ENCODE results near the gene PHF19. TPM values are rescaled to one million over a fixed set of nuclear protein-coding genes. Genes with fewer than 3 reads are reported as not detected.

PHF19 gene
- total RNA-seq, 6 donors from 2014 or later: 8.0 to 42.4 (median 19.2) TPM

DNA sequence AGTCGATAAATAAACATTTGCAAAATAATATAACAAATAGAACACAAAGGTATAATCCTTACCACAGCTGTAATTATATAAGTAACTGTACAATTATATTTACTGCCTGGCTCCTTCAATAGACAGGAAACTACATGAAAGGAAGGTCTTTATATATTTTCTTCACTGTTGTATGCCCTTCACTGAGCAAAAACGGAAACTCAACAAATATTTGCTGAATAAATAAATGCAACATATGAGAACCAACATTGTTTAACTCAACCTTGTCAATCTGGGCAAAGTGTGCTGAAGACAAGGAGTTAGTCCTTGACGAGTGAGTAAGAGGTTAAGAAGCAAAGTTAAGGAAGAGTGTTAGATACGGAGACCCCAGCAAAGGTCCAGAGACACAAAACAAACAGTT is 56.9 kb downstream of the PHF19 start:
- no peak for ATAC-seq (ENCODE audit: low FRiP score in 2 of 2)
- no peak for TF ChIP-seq EP300 (IDR thresholded peaks at IDR 0.05)
- TF ChIP-seq POLR2AphosphoS5 (IDR thresholded peaks at IDR 0.05): no peak
- TF ChIP-seq CTCF (IDR thresholded peaks at IDR 0.05): no peak
- TF ChIP-seq POLR2A (IDR thresholded peaks at IDR 0.05): no peak
- WGBS, 2 donors: 82 to 83% methylated on average over 4 of the region's 4 CpGs
- Histone ChIP-seq H3K27ac (no peak overlapping the region), H3K4me1 (no peaks in the 10 kb centered on the region), H3K4me3 (no peak overlapping the region), H3K9me3 (no peaks in the 10 kb centered on the region), H3K36me3 (peaks cover 30 to 96% (median 56%) of the 10 kb centered on the region in 4 donors), H3K27me3 (no peaks in the 10 kb centered on the region)
- no peak for DNase-seq

DNA sequence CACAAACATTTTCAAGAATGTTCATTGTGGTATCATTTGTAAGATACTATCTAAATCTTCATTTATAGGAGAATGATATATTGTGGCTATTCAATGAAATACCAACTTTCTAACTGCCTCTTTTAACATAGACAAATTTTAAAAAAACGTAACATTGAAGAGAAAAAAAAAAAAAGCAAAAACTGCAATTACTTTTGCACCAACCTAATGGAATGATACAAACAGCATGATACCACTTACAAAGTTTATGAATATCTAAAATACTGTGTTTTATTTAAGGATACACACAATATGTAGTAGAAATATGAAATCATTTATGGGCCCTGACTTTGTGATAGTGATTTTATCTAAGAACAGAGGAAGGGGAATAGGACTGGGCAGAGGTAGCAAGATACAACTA is 58.4 kb downstream of the PHF19 start:
- no peak overlapping the region for H3K27ac ChIP-seq
- TF ChIP-seq EP300 (IDR thresholded peaks at IDR 0.05): no peak
- TF ChIP-seq POLR2AphosphoS5 (IDR thresholded peaks at IDR 0.05): no peak
- no peak for TF ChIP-seq POLR2A (IDR thresholded peaks at IDR 0.05)
- no peak for TF ChIP-seq CTCF (IDR thresholded peaks at IDR 0.05)
- H3K27me3 ChIP-seq: no peaks in the 10 kb centered on the region
- no peaks in the 10 kb centered on the region for H3K4me1 ChIP-seq
- DNase-seq (no peak), ATAC-seq (ENCODE audit: low FRiP score in 2 of 2) (no peak)
- 88 to 92% methylated on average over 1 of the region's 1 CpG for WGBS, 2 donors
- H3K4me3 ChIP-seq: no peak overlapping the region
- H3K36me3 ChIP-seq: peaks cover 27 to 87% (median 45%) of the 10 kb centered on the region in 4 donors
- H3K9me3 ChIP-seq: no peaks in the 10 kb centered on the region

DNA sequence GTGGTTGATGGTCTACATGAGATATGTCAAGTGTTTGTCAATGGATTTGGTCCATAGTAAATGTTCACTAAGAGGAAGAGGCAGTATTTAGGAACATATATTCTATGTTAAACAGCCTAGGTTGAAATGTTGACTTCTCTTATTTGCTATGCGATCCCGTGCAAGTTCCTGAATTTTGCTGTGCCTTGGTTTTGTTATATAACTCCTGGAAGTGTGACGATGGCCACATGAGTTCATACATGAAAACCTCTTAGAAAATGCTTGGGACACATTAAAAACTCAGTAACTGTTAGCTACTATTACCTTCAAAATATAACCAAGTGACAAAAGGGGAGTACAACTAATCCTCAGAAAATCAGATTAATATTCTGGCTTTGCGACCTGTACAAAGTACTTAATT is 61.9 kb downstream of the PHF19 start:
- peaks cover 17 to 52% (median 20%) of the 10 kb centered on the region in 4 donors for H3K36me3 ChIP-seq
- H3K9me3 ChIP-seq: no peaks in the 10 kb centered on the region
- no peak overlapping the region for H3K4me3 ChIP-seq
- H3K4me1 ChIP-seq: no peaks in the 10 kb centered on the region
- no peak for ATAC-seq (ENCODE audit: low FRiP score in 2 of 2)
- H3K27me3 ChIP-seq: no peaks in the 10 kb centered on the region
- H3K27ac ChIP-seq: no peak overlapping the region
- 94 to 97% methylated on average over 4 of the region's 4 CpGs for WGBS, 2 donors
- TF ChIP-seq CTCF (IDR thresholded peaks at IDR 0.05) (no peak), EP300 (IDR thresholded peaks at IDR 0.05) (no peak), POLR2AphosphoS5 (IDR thresholded peaks at IDR 0.05) (no peak), POLR2A (IDR thresholded peaks at IDR 0.05) (no peak)
- DNase-seq: no peak

DNA sequence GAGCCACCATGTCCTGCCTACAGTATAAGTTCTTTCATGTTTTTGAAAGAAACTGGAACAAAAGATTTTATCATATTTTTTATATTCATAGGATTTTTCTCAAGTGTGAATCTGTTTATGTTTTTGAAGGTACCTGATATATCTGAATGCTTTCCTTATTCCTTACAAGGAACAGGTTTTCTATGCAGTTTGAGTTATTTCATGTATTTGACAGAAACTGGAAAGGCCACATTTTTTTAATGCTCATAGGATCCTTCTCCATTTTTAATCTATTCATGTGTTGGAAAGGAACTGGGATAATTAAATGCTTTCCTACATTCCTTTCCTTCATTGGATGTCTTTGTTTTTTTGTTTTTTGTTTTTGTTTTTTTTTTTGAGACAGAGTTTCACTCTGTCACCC is 68.1 kb downstream of the PHF19 start:
- Histone ChIP-seq H3K27me3 (no peaks in the 10 kb centered on the region), H3K36me3 (no peaks in the 10 kb centered on the region), H3K4me3 (no peak overlapping the region), H3K4me1 (no peaks in the 10 kb centered on the region), H3K9me3 (peaks cover 3 to 36% (median 11%) of the 10 kb centered on the region in 4 donors), H3K27ac (no peak overlapping the region)
- ATAC-seq (ENCODE audit: low FRiP score in 2 of 2): no peak
- DNase-seq: no peak
- no peak for TF ChIP-seq CTCF (IDR thresholded peaks at IDR 0.05)
- TF ChIP-seq EP300 (IDR thresholded peaks at IDR 0.05): no peak
- no peak for TF ChIP-seq POLR2AphosphoS5 (IDR thresholded peaks at IDR 0.05)
- TF ChIP-seq POLR2A (IDR thresholded peaks at IDR 0.05): no peak

DNA sequence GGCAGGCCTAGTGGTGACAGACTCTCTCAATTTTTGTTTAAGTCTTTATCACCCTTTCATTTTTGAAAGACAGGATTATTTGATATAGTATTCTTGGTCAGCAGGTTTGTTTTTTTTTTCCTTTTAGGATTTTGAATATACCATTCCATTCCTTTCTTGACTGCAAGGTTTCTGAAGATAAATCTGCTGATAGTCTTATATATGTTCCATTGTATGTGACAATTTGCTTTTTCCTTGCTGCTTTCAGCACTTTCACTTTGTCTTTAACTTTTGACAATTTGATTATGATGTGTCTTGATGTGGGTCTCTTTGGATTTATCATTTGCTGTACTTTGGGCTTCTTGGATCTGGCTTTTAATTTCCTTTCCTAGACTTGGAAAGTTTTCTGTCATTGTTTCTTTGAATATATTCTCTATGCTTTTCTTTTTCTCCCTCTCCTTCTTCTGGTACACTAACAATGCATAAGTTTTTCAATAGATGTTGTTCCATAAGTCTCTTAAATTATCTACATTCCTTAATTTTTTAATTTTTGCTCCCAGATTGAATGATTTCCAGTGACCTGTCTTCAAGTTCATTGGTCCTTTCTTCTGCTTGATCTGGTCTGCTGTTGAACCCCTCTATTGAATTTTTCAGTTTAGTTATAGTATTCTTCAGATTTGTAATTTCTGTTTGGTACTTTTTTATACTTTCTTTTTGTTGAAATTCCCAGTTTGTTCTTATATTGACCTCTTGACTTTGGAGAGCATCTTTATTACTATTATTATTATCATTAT is 69.2 kb downstream of the PHF19 start:
- no peak for TF ChIP-seq POLR2A (IDR thresholded peaks at IDR 0.05)
- TF ChIP-seq POLR2AphosphoS5 (IDR thresholded peaks at IDR 0.05): no peak
- no peak for TF ChIP-seq EP300 (IDR thresholded peaks at IDR 0.05)
- TF ChIP-seq CTCF (IDR thresholded peaks at IDR 0.05): no peak
- DNase-seq: no peak
- ATAC-seq (ENCODE audit: low FRiP score in 2 of 2): no peak
- H3K4me1 ChIP-seq: no peaks in the 10 kb centered on the region
- no peaks in the 10 kb centered on the region for H3K27me3 ChIP-seq
- no peak overlapping the region for H3K27ac ChIP-seq
- H3K36me3 ChIP-seq: no peaks in the 10 kb centered on the region
- H3K9me3 ChIP-seq: peaks cover 3 to 36% (median 11%) of the 10 kb centered on the region in 4 donors
- no peak overlapping the region for H3K4me3 ChIP-seq
